NT2/D1 (cell line): ENCODE measurements around the gene IGFALS.

Experiments
- SUZ12 ChIP-seq: IDR thresholded peaks from 2 replicates; pipeline ENCODE4 v1.6.1; 2011; ENCODE audit not compliant: insufficient read length, insufficient read depth; ENCODE audit errors: extremely low read depth
- YY1 ChIP-seq: IDR thresholded peaks from 2 replicates; pipeline ENCODE4 v1.6.1; 2011; ENCODE audit not compliant: insufficient read length, insufficient read depth
- ZNF274 ChIP-seq: IDR thresholded peaks from 2 replicates; pipeline ENCODE4 v1.6.1; 2011; ENCODE audit warnings: mild to moderate bottlenecking, low read depth, low read length

- TF ChIP-seq ZNF274, result no peak
- no peak for TF ChIP-seq YY1
- TF ChIP-seq SUZ12, result no peak
Observed at GRCh38 chr16:1793578-1794220, at the start of gene IGFALS.
